Esophagus squamous epithelium (tissue), 4 donors: ENCODE data around the gene RUNX3.

Source experiments
- CTCF ChIP-seq, 6 experiments: fragments of 450-650 bp in 4 of 6; fragments of 200-600 bp in 2 of 6; sonication (generic) in 2 of 6; IDR thresholded peaks; one replicate each; pipeline ENCODE4 v1.5.1; 2016 to 2019; ENCODE audit warnings: antibody characterized with exemption in 6 of 6, mild to moderate bottlenecking in 4 of 6, moderate library complexity in 4 of 6
- POLR2A ChIP-seq, 4 donors: fragments of 450-650 bp; IDR thresholded peaks; one replicate each; pipeline ENCODE4 v1.6.1; 2017; ENCODE audit warnings: antibody characterized with exemption in 4 of 4, mild to moderate bottlenecking in 4 of 4, moderate library complexity in 3 of 4

GRCh38 chr1:24931146-24931467 is 1.0 kb upstream of the RUNX3 start:
- TF ChIP-seq CTCF (IDR thresholded peaks at IDR 0.05) = no peak
- no peak for TF ChIP-seq POLR2A (IDR thresholded peaks at IDR 0.05)
